Tibial nerve (tissue), 4 donors: ENCODE results near the gene NDUFA13. TPM values are rescaled to one million over a fixed set of nuclear protein-coding genes. Genes with fewer than 3 reads are reported as not detected.

Experiments used
- DNase-seq, 2 donors: peaks; one replicate each; pipeline ENCODE4 v3.0.0-alpha.2; 2019; ENCODE audit warnings: low spot score in 2 of 2
- H3K27ac ChIP-seq, 4 donors: fragments of 200-600 bp; sonication (generic) in 3 of 4; one replicate each; pipeline ENCODE4 v1.5.1; 2017 to 2019; ENCODE audit warnings: mild to moderate bottlenecking in 1 of 4
- H3K27me3 ChIP-seq, 2 donors: fragments of 200-600 bp; sonication (generic) in 1 of 2; one replicate each; pipeline versions ENCODE4 v1.5.1 to v1.6.0; 2017 to 2019
- H3K36me3 ChIP-seq, 3 donors: fragments of 200-600 bp; sonication (generic); one replicate each; pipeline ENCODE4 v1.5.1; 2018 to 2019
- H3K4me1 ChIP-seq, 4 donors: fragments of 200-600 bp; sonication (generic) in 3 of 4; one replicate each; pipeline ENCODE4 v1.5.1; 2017 to 2019
- H3K4me3 ChIP-seq, 4 donors: fragments of 200-600 bp; sonication (generic) in 3 of 4; one replicate each; pipeline ENCODE4 v1.5.1; 2017 to 2019; ENCODE audit warnings: mild to moderate bottlenecking in 1 of 4, moderate library complexity in 1 of 4
- H3K9me3 ChIP-seq, 4 donors: fragments of 200-600 bp; sonication (generic) in 3 of 4; one replicate each; pipeline ENCODE4 v1.5.1; 2017 to 2019
- EP300 ChIP-seq, 2 donors: sonication (generic); formaldehyde crosslinking; IDR thresholded peaks; one replicate each; pipeline ENCODE4 v1.6.1; 2017; ENCODE audit warnings: antibody characterized with exemption in 2 of 2, mild to moderate bottlenecking in 1 of 2
- POLR2A ChIP-seq, 2 donors: fragments of 450-650 bp; IDR thresholded peaks; one replicate each; pipeline ENCODE4 v1.6.1; 2017; ENCODE audit warnings: antibody characterized with exemption in 2 of 2, mild to moderate bottlenecking in 2 of 2, moderate library complexity in 2 of 2
- WGBS, 2 donors: methylation state at CpG; one replicate each; pipeline ENCODE4 v1.1.5; 2018; 5-methylcytosine and 5-hydroxymethylcytosine counted together
- total RNA-seq, 4 donors: library from RNA; depleted of rRNA; stranded (reverse); fragments of >200 nt; gene quantifications; one replicate each; pipeline ENCODE4 v1.1.0, GENCODE V29; 2016
- TF ChIP-seq, protein P1 (sequence below), 5 experiments: fragments of 200-600 bp in 3 of 5; fragments of 450-650 bp in 2 of 5; sonication (generic) in 3 of 5; IDR thresholded peaks; one replicate each; pipeline ENCODE4 v1.5.1; 2016 to 2019; ENCODE audit warnings: antibody characterized with exemption in 5 of 5, mild to moderate bottlenecking in 3 of 5, moderate library complexity in 2 of 5

Gene NDUFA13
- total RNA-seq, 4 donors from 2014 or later: 27.3 to 93.6 (median 61.6) TPM

DNA sequence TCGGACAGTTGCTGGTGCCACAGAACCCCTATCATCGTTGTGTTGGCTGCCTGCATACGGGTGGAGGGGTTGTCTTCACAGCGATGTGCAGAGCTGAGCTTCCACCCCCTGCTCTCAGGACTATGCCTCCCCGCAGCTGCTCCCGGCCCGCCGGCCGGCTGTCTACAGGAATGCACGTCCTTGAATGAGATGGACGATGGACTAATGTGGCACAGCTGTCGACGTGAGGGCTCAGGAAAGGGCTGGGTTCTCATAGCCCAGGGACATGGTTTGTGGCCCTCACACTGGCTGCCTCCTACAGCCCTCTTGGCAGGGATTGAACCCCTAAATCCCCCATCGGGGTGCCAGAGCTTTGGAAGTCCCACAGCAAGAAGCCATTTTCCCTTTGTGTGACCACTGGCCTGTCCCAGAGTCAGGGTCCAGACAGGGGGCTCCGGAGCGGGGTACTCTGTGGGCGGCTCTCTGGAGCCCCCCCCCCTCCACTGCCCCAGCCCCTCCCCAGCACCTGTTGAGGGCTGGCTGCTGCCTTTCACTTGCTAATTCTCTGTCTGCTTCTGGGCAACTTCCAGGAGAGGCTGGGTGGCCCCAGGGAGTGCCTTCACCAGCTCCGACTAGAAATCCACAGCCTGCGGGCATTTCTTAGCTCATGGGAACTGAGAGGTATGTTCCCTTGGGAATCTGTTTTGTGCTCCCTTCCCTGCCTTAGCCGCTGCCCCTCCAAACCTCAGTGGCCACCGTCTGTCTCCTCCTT, 40.8 kb upstream of the NDUFA13 start:
- TF ChIP-seq, protein P1, sequence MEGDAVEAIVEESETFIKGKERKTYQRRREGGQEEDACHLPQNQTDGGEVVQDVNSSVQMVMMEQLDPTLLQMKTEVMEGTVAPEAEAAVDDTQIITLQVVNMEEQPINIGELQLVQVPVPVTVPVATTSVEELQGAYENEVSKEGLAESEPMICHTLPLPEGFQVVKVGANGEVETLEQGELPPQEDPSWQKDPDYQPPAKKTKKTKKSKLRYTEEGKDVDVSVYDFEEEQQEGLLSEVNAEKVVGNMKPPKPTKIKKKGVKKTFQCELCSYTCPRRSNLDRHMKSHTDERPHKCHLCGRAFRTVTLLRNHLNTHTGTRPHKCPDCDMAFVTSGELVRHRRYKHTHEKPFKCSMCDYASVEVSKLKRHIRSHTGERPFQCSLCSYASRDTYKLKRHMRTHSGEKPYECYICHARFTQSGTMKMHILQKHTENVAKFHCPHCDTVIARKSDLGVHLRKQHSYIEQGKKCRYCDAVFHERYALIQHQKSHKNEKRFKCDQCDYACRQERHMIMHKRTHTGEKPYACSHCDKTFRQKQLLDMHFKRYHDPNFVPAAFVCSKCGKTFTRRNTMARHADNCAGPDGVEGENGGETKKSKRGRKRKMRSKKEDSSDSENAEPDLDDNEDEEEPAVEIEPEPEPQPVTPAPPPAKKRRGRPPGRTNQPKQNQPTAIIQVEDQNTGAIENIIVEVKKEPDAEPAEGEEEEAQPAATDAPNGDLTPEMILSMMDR (IDR thresholded peaks at IDR 0.05): no peak
- TF ChIP-seq POLR2A (IDR thresholded peaks at IDR 0.05) (no peak), EP300 (IDR thresholded peaks at IDR 0.05) (no peak)
- no peaks in the 10 kb centered on the region for H3K9me3 ChIP-seq
- H3K27ac ChIP-seq: no peak overlapping the region
- no peaks in the 10 kb centered on the region for H3K27me3 ChIP-seq
- DNase-seq: no peak
- 60 to 62% methylated on average over 21 of the region's 21 CpGs for WGBS, 2 donors
- H3K36me3 ChIP-seq: peaks cover 0 to 12% (median 0%) of the 10 kb centered on the region in 3 donors
- peaks cover 0 to 51% (median 6%) of the 10 kb centered on the region in 4 donors for H3K4me1 ChIP-seq
- no peak overlapping the region for H3K4me3 ChIP-seq

DNA sequence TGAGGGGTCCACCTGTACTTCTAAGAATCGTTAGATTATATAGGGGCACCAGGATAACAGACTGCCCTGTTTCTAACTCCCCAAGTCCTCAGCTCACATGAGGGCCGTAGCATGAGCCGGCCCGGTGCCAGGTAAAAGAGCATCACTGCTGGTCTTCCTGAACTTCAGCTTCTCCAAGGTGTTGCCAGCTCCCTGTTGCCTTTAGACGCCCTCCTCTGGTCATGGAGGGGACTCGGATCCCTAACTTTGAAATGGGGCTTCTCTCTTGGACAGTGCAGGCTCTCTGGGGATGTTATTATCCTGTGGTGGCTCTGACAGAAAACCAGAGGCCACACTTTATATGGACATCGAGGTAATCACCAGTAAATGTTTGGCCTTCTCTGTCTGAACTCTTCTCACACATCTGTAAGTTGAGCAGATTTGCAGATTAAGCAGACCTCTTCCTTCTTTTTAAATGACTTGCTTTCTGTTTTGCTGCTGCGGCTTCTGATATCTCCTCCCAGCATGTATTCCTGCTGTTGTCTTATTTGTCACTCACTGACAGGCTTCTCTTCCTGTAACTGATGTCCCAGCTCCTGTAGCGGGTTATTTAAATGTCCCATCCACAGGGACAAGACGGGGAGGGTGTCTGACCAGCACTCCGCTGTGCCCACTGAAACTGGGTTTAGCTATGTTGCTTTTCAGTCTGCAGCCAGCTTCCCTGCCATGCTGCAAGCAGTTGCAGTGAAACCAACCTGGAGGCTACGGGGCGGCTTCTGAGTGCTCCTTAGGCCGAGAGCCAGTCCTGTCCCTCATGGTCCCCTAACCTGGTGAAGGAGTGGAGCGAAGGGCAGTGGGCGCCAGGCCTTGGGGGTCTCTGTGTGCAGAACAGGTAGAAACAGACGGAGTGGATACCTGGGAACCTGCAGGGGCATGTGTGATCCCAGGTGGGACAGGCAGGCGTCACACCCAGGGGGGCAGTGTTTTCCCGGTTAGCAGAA, 39.9 kb upstream of the NDUFA13 start:
- WGBS, 2 donors: 74 to 76% methylated on average over 19 of the region's 19 CpGs
- no peaks in the 10 kb centered on the region for H3K9me3 ChIP-seq
- DNase-seq: no peak
- H3K36me3 ChIP-seq: peaks cover 0 to 21% (median 0%) of the 10 kb centered on the region in 3 donors
- no peaks in the 10 kb centered on the region for H3K27me3 ChIP-seq
- peaks cover 0 to 51% (median 6%) of the 10 kb centered on the region in 4 donors for H3K4me1 ChIP-seq
- no peak overlapping the region for H3K4me3 ChIP-seq
- no peak overlapping the region for H3K27ac ChIP-seq
- TF ChIP-seq, protein P1 (IDR thresholded peaks at IDR 0.05): no peak
- TF ChIP-seq EP300 (IDR thresholded peaks at IDR 0.05) (no peak), POLR2A (IDR thresholded peaks at IDR 0.05) (no peak)

DNA sequence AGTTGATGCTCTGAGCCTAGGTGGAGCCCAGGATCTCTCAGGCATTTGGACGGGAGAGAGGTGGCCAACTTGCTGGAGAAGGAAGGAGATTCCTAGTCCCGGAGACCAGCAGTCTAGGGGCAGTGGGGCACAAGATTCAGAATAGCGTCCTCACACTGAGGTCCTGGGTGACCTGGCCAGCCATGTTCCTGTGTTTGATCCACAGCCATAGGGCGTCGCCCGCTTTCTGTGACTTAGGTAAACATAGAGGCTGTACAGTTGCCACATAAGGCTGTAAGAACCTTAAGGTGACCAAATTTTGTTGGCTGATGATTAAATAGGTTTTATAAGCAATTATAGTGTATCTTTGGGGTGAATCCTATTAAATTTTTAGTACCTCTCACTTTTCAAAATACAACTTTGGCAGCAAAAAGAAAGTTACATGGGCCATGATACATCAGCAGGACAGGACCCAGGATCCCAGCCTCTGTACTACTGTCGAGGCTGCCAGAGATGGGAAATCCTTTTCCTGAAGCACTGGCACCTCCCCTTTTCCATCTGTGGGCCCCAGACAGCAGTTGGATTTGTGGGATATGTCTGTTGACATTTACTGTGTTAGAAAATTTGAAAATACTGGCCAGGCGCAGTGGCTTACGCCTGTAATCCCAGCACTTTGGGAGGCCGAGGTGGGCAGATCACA, 38.2 kb upstream of the NDUFA13 start:
- DNase-seq: no peak
- Histone ChIP-seq H3K4me3 (no peak overlapping the region), H3K27me3 (no peaks in the 10 kb centered on the region), H3K27ac (no peak overlapping the region), H3K36me3 (peaks cover 0 to 26% (median 0%) of the 10 kb centered on the region in 3 donors), H3K9me3 (no peaks in the 10 kb centered on the region), H3K4me1 (peaks cover 0 to 46% (median 4%) of the 10 kb centered on the region in 4 donors)
- TF ChIP-seq, protein P1 (IDR thresholded peaks at IDR 0.05): no peak
- TF ChIP-seq POLR2A (IDR thresholded peaks at IDR 0.05) (no peak), EP300 (IDR thresholded peaks at IDR 0.05) (no peak)
- WGBS, 2 donors: 89 to 93% methylated on average over 10 of the region's 10 CpGs

DNA sequence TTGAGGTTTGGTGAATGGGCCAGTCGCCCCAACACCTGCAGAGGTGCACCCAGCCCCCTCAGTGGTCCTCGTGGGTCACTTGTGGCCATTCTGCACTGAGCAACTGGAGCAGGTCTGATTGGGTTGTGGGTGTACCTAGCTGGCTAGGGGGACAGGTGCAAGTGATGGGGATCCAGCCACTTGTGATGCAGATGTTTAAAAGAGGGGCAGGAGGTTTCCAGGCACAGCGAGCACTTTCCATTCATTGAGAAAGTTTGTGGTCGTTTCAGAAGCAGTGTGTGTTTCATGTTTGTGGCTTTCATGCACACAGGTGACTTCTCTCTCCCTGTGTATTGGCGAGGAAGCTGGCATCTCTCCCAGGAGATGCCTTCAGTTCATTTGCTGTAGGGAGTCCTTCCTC, 35.3 kb upstream of the NDUFA13 start:
- Histone ChIP-seq H3K27me3 (no peaks in the 10 kb centered on the region), H3K4me3 (no peak overlapping the region), H3K36me3 (peaks cover 0 to 19% (median 0%) of the 10 kb centered on the region in 3 donors), H3K4me1 (peaks cover 0 to 46% (median 4%) of the 10 kb centered on the region in 4 donors), H3K27ac (no peak overlapping the region), H3K9me3 (no peaks in the 10 kb centered on the region)
- DNase-seq: no peak
- TF ChIP-seq, protein P1 (IDR thresholded peaks at IDR 0.05): no peak
- TF ChIP-seq EP300 (IDR thresholded peaks at IDR 0.05) (no peak), POLR2A (IDR thresholded peaks at IDR 0.05) (no peak)
- 79 to 80% methylated on average over 5 of the region's 5 CpGs for WGBS, 2 donors
